ENCODE measurements around the gene MAB21L4. TPM values are rescaled to one million over a fixed set of nuclear protein-coding genes. Genes with fewer than 3 reads are reported as not detected.
A peak's percentile ranks its signal among the peaks of the same experiment; 100 is the strongest.

The MAB21L4 gene
- total and polyA plus RNA-seq, 4 donors: 0.22 to 0.35 TPM; not detected in 2

GRCh38 chr2:240918258-240919091 is 22.5 kb upstream of the MAB21L4 start:
- WGBS (ENCODE audit: insufficient coverage): 93% methylated on average over 34 of the region's 36 CpGs
- Histone ChIP-seq H3K9me3 (ENCODE audit: control insufficient read depth, insufficient read depth, low read length) (no peaks in the 10 kb centered on the region), H3K27ac (ENCODE audit: low read depth, low read length) (no peak overlapping the region), H3K4me3 (ENCODE audit: low read depth, low read length) (no peak overlapping the region), H3K36me3 (ENCODE audit: control insufficient read depth, insufficient read depth, low read length) (peaks cover 3% of the 10 kb centered on the region), H3K27me3 (ENCODE audit: control insufficient read depth, insufficient read depth, low read length) (peaks cover 20% of the 10 kb centered on the region), H3K4me1 (ENCODE audit: control insufficient read depth, insufficient read depth, low read length) (peaks cover 54% of the 10 kb centered on the region)
- DNase-seq (ENCODE audit: low read depth in 4 of 6, low spot score in 6 of 6): no peak

- H3K4me3 ChIP-seq (ENCODE audit: low read depth, low read length): no peak overlapping the region
- H3K36me3 ChIP-seq (ENCODE audit: control insufficient read depth, insufficient read depth, low read length): peaks cover 3% of the 10 kb centered on the region
- 67% methylated on average over 7 of the region's 10 CpGs for WGBS (ENCODE audit: insufficient coverage)
- no peaks in the 10 kb centered on the region for H3K9me3 ChIP-seq (ENCODE audit: control insufficient read depth, insufficient read depth, low read length)
- H3K4me1 ChIP-seq (ENCODE audit: control insufficient read depth, insufficient read depth, low read length): peaks cover 57% of the 10 kb centered on the region
- DNase-seq (ENCODE audit: low read depth in 4 of 6, low spot score in 6 of 6): peak in 1 of 6 donors; percentile 13
- H3K27me3 ChIP-seq (ENCODE audit: control insufficient read depth, insufficient read depth, low read length): peaks cover 20% of the 10 kb centered on the region
- H3K27ac ChIP-seq (ENCODE audit: low read depth, low read length): no peak overlapping the region
These were observed 21.8 kb upstream of the MAB21L4 start for GRCh38 chr2:240917684-240918257.

- H3K27ac ChIP-seq (ENCODE audit: low read depth, low read length): no peak overlapping the region
- WGBS (ENCODE audit: insufficient coverage): 76% methylated on average over 19 of the region's 20 CpGs
These were observed 21.2 kb upstream of the MAB21L4 start for GRCh38 chr2:240917009-240917683.

GRCh38 chr2:240916571-240917008 is 20.6 kb upstream of the MAB21L4 start:
- DNase-seq (ENCODE audit: low read depth in 4 of 6, low spot score in 6 of 6): peak in 2 of 6 donors; percentile 43 to 69
- 2% methylated on average over 24 of the region's 24 CpGs for WGBS (ENCODE audit: insufficient coverage)
- Histone ChIP-seq H3K9me3 (ENCODE audit: control insufficient read depth, insufficient read depth, low read length) (no peaks in the 10 kb centered on the region), H3K4me3 (ENCODE audit: low read depth, low read length) (no peak overlapping the region), H3K27ac (ENCODE audit: low read depth, low read length) (no peak overlapping the region), H3K27me3 (ENCODE audit: control insufficient read depth, insufficient read depth, low read length) (peaks cover 20% of the 10 kb centered on the region), H3K36me3 (ENCODE audit: control insufficient read depth, insufficient read depth, low read length) (peaks cover 3% of the 10 kb centered on the region), H3K4me1 (ENCODE audit: control insufficient read depth, insufficient read depth, low read length) (peaks cover 58% of the 10 kb centered on the region)

More at GRCh38 chr2:240917009-240917683, 21.2 kb upstream of the MAB21L4 start:
- Histone ChIP-seq H3K36me3 (ENCODE audit: control insufficient read depth, insufficient read depth, low read length) (peaks cover 3% of the 10 kb centered on the region), H3K9me3 (ENCODE audit: control insufficient read depth, insufficient read depth, low read length) (no peaks in the 10 kb centered on the region), H3K4me3 (ENCODE audit: low read depth, low read length) (no peak overlapping the region), H3K4me1 (ENCODE audit: control insufficient read depth, insufficient read depth, low read length) (peaks cover 58% of the 10 kb centered on the region), H3K27me3 (ENCODE audit: control insufficient read depth, insufficient read depth, low read length) (peaks cover 20% of the 10 kb centered on the region)
- no peak for DNase-seq (ENCODE audit: low read depth in 4 of 6, low spot score in 6 of 6)

GRCh38 chr2:240915526-240916341 is 19.8 kb upstream of the MAB21L4 start:
- 15% methylated on average over 27 of the region's 34 CpGs for WGBS (ENCODE audit: insufficient coverage)
- Histone ChIP-seq H3K27me3 (ENCODE audit: control insufficient read depth, insufficient read depth, low read length) (peaks cover 20% of the 10 kb centered on the region), H3K4me1 (ENCODE audit: control insufficient read depth, insufficient read depth, low read length) (peaks cover 53% of the 10 kb centered on the region), H3K36me3 (ENCODE audit: control insufficient read depth, insufficient read depth, low read length) (peaks cover 3% of the 10 kb centered on the region), H3K27ac (ENCODE audit: low read depth, low read length) (no peak overlapping the region), H3K4me3 (ENCODE audit: low read depth, low read length) (no peak overlapping the region), H3K9me3 (ENCODE audit: control insufficient read depth, insufficient read depth, low read length) (no peaks in the 10 kb centered on the region)
- DNase-seq (ENCODE audit: low read depth in 4 of 6, low spot score in 6 of 6): no peak

GRCh38 chr2:240914645-240915525 is 18.9 kb upstream of the MAB21L4 start:
- H3K9me3 ChIP-seq (ENCODE audit: control insufficient read depth, insufficient read depth, low read length): no peaks in the 10 kb centered on the region
- 65% methylated on average over 19 of the region's 25 CpGs for WGBS (ENCODE audit: insufficient coverage)
- H3K36me3 ChIP-seq (ENCODE audit: control insufficient read depth, insufficient read depth, low read length): peaks cover 3% of the 10 kb centered on the region
- no peak for DNase-seq (ENCODE audit: low read depth in 4 of 6, low spot score in 6 of 6)
- no peak overlapping the region for H3K4me3 ChIP-seq (ENCODE audit: low read depth, low read length)
- peaks cover 20% of the 10 kb centered on the region for H3K27me3 ChIP-seq (ENCODE audit: control insufficient read depth, insufficient read depth, low read length)
- H3K4me1 ChIP-seq (ENCODE audit: control insufficient read depth, insufficient read depth, low read length): peaks cover 53% of the 10 kb centered on the region
- H3K27ac ChIP-seq (ENCODE audit: low read depth, low read length): no peak overlapping the region

GRCh38 chr2:240913810-240914644 is 18.1 kb upstream of the MAB21L4 start:
- Histone ChIP-seq H3K9me3 (ENCODE audit: control insufficient read depth, insufficient read depth, low read length) (no peaks in the 10 kb centered on the region), H3K36me3 (ENCODE audit: control insufficient read depth, insufficient read depth, low read length) (peaks cover 3% of the 10 kb centered on the region), H3K27ac (ENCODE audit: low read depth, low read length) (peak overlapping the region; percentile 43), H3K27me3 (ENCODE audit: control insufficient read depth, insufficient read depth, low read length) (peaks cover 20% of the 10 kb centered on the region), H3K4me3 (ENCODE audit: low read depth, low read length) (no peak overlapping the region), H3K4me1 (ENCODE audit: control insufficient read depth, insufficient read depth, low read length) (peaks cover 53% of the 10 kb centered on the region)
- peak in 2 of 6 donors; percentile 78 to 81 for DNase-seq (ENCODE audit: low read depth in 4 of 6, low spot score in 6 of 6)
- 20% methylated on average over 29 of the region's 36 CpGs for WGBS (ENCODE audit: insufficient coverage)

Measured in spinal cord (tissue), 10 donors.